SK-N-SH treated with all-trans-retinoic acid at 6 μM for 48 hours (cell line): Measurements from ENCODE around the gene RNF19B.
A peak's percentile ranks its signal among the peaks of the same experiment; 100 is the strongest.
"Not testable (repeated sequence)": the region's sequence is repeated elsewhere in the genome, so short reads cannot be mapped to it uniquely, and the experiment has no call there.

Experiments
- ATAC-seq: fragments of 200-7000 bp; cut with Tn5 transposase; 3 replicates; pipeline ENCODE4 v1.9.1; 2020; ENCODE audit warnings: mild to moderate bottlenecking, moderate library complexity
- BACH2 ChIP-seq: fragments of 250-450 bp; sonication (Bioruptor Pico); IDR thresholded peaks from 2 replicates; pipeline ENCODE4 v1.9.0; 2021; ENCODE audit warnings: mild to moderate bottlenecking, borderline replicate concordance
- CSDC2 ChIP-seq: fragments of 250-450 bp; sonication (Bioruptor Pico); IDR thresholded peaks from 2 replicates; pipeline ENCODE4 v1.5.0; 2020; ENCODE audit warnings: mild to moderate bottlenecking, moderate library complexity
- GLIS3 ChIP-seq: fragments of 250-450 bp; sonication (Bioruptor Pico); IDR thresholded peaks from 2 replicates; pipeline ENCODE4 v1.5.0; 2020; ENCODE audit warnings: mild to moderate bottlenecking, moderate library complexity
- ISL1 ChIP-seq: fragments of 250-450 bp; sonication (Bioruptor Pico); IDR thresholded peaks from 2 replicates; pipeline ENCODE4 v2.1.2; 2022; ENCODE audit warnings: mild to moderate bottlenecking, moderate library complexity
- OSR1 ChIP-seq: fragments of 250-450 bp; sonication (Bioruptor Pico); IDR thresholded peaks from 2 replicates; pipeline ENCODE4 v1.8.0; 2022; ENCODE audit warnings: moderate library complexity, mild to moderate bottlenecking, inconsistent platforms
- PPARA ChIP-seq: fragments of 250-450 bp; sonication (Bioruptor Pico); IDR thresholded peaks from 2 replicates; pipeline ENCODE4 v1.5.0; 2020; ENCODE audit warnings: mild to moderate bottlenecking, borderline replicate concordance
- SNAI2 ChIP-seq: fragments of 250-450 bp; sonication (Bioruptor Pico); IDR thresholded peaks from 2 replicates; pipeline ENCODE4 v1.5.0; 2020; ENCODE audit warnings: mild to moderate bottlenecking, moderate library complexity
- TCF4 ChIP-seq: fragments of 250-450 bp; sonication (Bioruptor Pico); IDR thresholded peaks from 2 replicates; pipeline ENCODE4 v1.8.0; 2021; ENCODE audit warnings: mild to moderate bottlenecking, moderate library complexity, borderline replicate concordance
- TOX ChIP-seq: fragments of 250-450 bp; sonication (Bioruptor Pico); IDR thresholded peaks from 2 replicates; pipeline ENCODE4 v1.8.0; 2021; ENCODE audit warnings: mild to moderate bottlenecking, moderate library complexity, borderline replicate concordance
- ZC3H10 ChIP-seq: fragments of 250-450 bp; sonication (Bioruptor Pico); IDR thresholded peaks from 2 replicates; pipeline ENCODE4 v1.5.1; 2021; ENCODE audit warnings: mild to moderate bottlenecking, moderate library complexity
- ZFP3 ChIP-seq: fragments of 250-450 bp; sonication (Bioruptor Pico); IDR thresholded peaks from 2 replicates; pipeline ENCODE4 v1.5.0; 2020; ENCODE audit warnings: mild to moderate bottlenecking, moderate library complexity
- ZFP30 ChIP-seq: fragments of 450-650 bp; formaldehyde crosslinking; IDR thresholded peaks from 2 replicates; pipeline ENCODE4 v1.5.0; 2022; ENCODE audit warnings: mild to moderate bottlenecking, moderate library complexity
- ZNF565 ChIP-seq: fragments of 450-650 bp; formaldehyde crosslinking; conservative IDR thresholded peaks from 2 replicates; pipeline ENCODE4 v1.5.0; 2020; ENCODE audit warnings: low read depth, mild to moderate bottlenecking, moderate library complexity
- ZNF70 ChIP-seq: fragments of 450-650 bp; formaldehyde crosslinking; IDR thresholded peaks from 2 replicates; pipeline ENCODE4 v1.5.0; 2020; ENCODE audit warnings: mild to moderate bottlenecking, moderate library complexity
- TF ChIP-seq, protein P1 (sequence below): fragments of 250-450 bp; sonication (Bioruptor Pico); IDR thresholded peaks from 2 replicates; pipeline ENCODE4 v1.5.1; 2021; ENCODE audit warnings: mild to moderate bottlenecking, moderate library complexity
- TF ChIP-seq, protein P2 (sequence below): fragments of 250-450 bp; sonication (Bioruptor Pico); IDR thresholded peaks from 2 replicates; pipeline ENCODE4 v1.5.1; 2020; ENCODE audit warnings: low read depth, mild to moderate bottlenecking, moderate library complexity
- TF ChIP-seq, protein P3 (sequence below): fragments of 250-450 bp; sonication (Bioruptor Pico); IDR thresholded peaks from 2 replicates; pipeline ENCODE4 v1.8.0; 2020; ENCODE audit warnings: mild to moderate bottlenecking, moderate library complexity, borderline replicate concordance
- TF ChIP-seq, protein P4 (sequence below): fragments of 250-450 bp; sonication (Bioruptor Pico); IDR thresholded peaks from 2 replicates; pipeline ENCODE4 v1.5.0; 2020; ENCODE audit warnings: mild to moderate bottlenecking, moderate library complexity

Gene RNF19B

DNA sequence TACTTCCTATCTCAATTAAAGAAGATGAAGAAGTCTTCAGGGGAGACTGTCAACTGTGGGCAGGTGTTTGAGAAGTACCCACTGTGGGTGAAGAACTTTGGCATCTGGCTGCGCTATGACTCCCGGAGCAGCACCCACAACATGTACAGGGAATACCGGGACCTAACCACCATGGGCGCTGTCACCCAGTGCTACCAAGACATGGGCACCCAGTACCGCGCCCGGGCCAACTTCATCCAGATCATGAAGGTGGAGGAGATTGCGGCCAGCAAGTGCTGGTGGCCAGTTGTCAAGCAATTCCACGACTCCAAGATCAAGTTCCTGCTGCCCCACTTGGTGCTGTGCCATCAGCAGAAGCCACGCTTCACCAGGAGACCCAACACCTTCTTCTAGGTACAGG lies 15.5 kb upstream of the RNF19B start:
- no peak for TF ChIP-seq PPARA (CRISPR knock-in tag)
- TF ChIP-seq ZFP30 (CRISPR knock-in tag): no peak
- TF ChIP-seq, protein P1, sequence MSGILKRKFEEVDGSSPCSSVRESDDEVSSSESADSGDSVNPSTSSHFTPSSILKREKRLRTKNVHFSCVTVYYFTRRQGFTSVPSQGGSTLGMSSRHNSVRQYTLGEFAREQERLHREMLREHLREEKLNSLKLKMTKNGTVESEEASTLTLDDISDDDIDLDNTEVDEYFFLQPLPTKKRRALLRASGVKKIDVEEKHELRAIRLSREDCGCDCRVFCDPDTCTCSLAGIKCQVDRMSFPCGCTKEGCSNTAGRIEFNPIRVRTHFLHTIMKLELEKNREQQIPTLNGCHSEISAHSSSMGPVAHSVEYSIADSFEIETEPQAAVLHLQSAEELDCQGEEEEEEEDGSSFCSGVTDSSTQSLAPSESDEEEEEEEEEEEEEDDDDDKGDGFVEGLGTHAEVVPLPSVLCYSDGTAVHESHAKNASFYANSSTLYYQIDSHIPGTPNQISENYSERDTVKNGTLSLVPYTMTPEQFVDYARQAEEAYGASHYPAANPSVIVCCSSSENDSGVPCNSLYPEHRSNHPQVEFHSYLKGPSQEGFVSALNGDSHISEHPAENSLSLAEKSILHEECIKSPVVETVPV: no peak
- no peak for TF ChIP-seq GLIS3 (CRISPR knock-in tag)
- ATAC-seq: no peak

DNA sequence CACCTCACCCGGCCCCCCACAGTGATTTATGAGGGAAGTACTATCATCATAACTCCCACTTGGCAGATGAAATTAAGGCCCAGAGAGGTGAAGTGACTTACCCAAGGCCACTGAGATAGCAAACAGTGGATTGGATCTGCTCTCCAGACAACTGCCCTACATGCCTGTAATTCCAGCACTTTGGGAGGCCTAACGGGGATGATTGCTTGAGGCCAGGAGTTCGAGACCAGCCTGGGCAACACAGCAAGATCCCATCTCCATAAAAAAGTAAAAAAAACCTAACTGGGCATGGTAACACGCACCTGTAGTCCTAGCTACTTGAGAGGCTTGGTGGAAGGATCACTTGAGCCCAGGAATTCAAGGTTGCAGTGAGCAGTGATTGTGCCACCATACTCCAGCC lies 14.2 kb upstream of the RNF19B start:
- TF ChIP-seq CSDC2 (CRISPR knock-in tag): no peak
- no peak for TF ChIP-seq ZFP3 (CRISPR knock-in tag)
- TF ChIP-seq ISL1: no peak
- TF ChIP-seq OSR1 (CRISPR knock-in tag): no peak
- TF ChIP-seq BACH2 (CRISPR knock-in tag): no peak
- TF ChIP-seq ZNF565 (CRISPR knock-in tag): no peak
- TF ChIP-seq ZNF70 (CRISPR knock-in tag): no peak
- TF ChIP-seq, protein P2, sequence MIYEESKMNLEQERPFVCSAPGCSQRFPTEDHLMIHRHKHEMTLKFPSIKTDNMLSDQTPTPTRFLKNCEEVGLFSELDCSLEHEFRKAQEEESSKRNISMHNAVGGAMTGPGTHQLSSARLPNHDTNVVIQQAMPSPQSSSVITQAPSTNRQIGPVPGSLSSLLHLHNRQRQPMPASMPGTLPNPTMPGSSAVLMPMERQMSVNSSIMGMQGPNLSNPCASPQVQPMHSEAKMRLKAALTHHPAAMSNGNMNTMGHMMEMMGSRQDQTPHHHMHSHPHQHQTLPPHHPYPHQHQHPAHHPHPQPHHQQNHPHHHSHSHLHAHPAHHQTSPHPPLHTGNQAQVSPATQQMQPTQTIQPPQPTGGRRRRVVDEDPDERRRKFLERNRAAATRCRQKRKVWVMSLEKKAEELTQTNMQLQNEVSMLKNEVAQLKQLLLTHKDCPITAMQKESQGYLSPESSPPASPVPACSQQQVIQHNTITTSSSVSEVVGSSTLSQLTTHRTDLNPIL (CRISPR knock-in tag): no peak
- no peak for TF ChIP-seq ZC3H10 (CRISPR knock-in tag)
- no peak for TF ChIP-seq TCF4 (CRISPR knock-in tag)
- TF ChIP-seq SNAI2 (CRISPR knock-in tag): no peak
- TF ChIP-seq TOX (CRISPR knock-in tag): no peak
- no peak for TF ChIP-seq GLIS3 (CRISPR knock-in tag)
- TF ChIP-seq, protein P3, sequence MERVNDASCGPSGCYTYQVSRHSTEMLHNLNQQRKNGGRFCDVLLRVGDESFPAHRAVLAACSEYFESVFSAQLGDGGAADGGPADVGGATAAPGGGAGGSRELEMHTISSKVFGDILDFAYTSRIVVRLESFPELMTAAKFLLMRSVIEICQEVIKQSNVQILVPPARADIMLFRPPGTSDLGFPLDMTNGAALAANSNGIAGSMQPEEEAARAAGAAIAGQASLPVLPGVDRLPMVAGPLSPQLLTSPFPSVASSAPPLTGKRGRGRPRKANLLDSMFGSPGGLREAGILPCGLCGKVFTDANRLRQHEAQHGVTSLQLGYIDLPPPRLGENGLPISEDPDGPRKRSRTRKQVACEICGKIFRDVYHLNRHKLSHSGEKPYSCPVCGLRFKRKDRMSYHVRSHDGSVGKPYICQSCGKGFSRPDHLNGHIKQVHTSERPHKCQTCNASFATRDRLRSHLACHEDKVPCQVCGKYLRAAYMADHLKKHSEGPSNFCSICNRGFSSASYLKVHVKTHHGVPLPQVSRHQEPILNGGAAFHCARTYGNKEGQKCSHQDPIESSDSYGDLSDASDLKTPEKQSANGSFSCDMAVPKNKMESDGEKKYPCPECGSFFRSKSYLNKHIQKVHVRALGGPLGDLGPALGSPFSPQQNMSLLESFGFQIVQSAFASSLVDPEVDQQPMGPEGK (CRISPR knock-in tag): no peak

DNA sequence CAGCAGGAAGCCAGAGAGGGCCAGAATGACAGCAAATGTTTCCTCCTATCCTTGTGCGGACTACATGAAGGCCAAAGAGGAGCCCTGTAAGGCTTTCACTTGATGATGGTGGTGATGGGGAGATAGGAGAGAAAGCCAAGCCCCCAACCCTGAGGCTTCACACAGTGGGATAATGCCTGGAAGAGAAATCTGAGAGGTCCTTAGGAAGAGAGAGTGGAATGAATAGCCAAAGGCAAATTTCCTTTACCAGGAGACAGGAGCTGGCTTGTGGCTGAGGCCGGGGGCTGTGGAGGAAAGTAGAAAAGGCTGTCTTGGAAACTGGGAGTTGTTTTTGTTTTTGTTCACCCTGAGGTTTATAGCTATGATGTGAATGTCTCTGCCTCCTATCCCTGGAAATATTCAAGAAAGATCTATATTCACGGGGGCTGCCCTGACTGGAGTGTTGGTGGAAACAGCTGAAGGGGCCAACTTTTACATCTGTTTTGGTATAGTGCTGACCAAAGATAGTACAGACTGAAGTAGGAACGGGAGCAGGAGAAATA lies 13.0 kb upstream of the RNF19B start:
- TF ChIP-seq PPARA (CRISPR knock-in tag): no peak
- TF ChIP-seq ZNF70 (CRISPR knock-in tag): no peak
- TF ChIP-seq ZC3H10 (CRISPR knock-in tag): no peak
- no peak for TF ChIP-seq SNAI2 (CRISPR knock-in tag)
- TF ChIP-seq, protein P3 (CRISPR knock-in tag): no peak
- no peak for TF ChIP-seq ZNF565 (CRISPR knock-in tag)
- TF ChIP-seq, all 23 proteins: peak for 0
- no peak for ATAC-seq

More for the DNA sequence above, 14.2 kb upstream of the RNF19B start:
- ATAC-seq: no peak

DNA sequence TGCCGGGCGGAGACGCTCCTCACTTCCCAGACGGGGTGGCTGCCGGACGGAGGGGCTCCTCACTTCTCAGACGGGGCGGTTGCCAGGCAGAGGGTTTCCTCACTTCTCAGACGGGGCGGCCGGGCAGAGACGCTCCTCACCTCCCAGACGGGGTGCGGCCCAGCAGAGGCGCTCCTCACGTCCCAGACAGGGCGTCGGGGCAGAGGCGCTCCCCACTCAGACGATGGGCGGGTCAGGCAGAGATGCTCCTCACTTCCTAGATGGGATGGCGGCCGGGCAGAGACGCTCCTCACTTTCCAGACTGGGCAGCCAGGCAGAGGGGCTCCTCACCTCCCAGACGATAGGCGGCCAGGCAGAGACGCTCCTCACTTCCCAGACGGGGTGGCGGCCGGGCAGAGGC lies 10.4 kb upstream of the RNF19B start:
- ATAC-seq: not testable (repeated sequence)

DNA sequence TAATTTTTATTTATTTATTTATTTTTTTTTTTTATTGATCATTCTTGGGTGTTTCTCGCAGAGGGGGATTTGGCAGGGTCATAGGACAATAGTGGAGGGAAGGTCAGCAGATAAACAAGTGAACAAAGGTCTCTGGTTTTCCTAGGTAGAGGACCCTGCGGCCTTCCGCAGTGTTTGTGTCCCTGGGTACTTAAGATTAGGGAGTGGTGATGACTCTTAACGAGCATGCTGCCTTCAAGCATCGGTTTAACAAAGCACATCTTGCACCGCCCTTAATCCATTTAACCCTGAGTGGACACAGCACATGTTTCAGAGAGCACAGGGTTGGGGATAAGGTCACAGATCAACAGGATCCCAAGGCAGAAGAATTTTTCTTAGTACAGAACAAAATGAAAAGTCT lies 8.8 kb upstream of the RNF19B start:
- ATAC-seq: not testable (repeated sequence)

DNA sequence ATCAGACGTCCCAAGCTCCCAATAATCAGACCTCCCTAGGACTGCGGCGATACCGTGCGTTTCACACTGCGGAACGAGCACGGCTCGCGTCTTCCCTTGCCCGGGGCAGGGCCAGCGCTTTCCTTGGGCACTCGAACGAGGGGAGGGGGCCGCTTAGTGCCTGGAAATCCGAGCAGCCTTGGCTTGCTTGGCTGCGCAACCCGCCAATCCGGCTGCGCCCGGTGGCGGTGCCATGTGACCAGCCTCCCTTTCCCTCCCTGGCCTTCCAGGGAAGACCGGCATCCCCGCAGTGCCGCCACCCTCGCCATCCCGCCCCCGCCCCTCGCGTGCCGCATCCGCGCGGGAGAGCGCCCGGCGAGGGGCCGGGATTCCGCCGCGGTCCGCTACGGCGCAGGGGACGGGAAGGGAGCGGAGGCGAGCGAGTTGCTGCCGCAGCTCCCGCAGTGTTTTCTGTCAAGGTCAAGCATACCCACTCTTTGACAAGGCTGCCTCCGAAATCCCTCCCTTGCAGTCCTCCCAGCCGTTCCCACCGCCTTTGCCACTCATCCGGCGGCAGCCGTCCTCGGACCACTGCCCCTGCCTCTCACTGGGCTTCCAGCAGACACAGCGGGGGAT lies 8.3 kb upstream of the RNF19B start:
- peak; percentile 91 for ATAC-seq

More for the DNA sequence above, 8.3 kb upstream of the RNF19B start:
- TF ChIP-seq TOX (CRISPR knock-in tag) (no peak), TCF4 (CRISPR knock-in tag) (no peak)
- TF ChIP-seq, protein P4, sequence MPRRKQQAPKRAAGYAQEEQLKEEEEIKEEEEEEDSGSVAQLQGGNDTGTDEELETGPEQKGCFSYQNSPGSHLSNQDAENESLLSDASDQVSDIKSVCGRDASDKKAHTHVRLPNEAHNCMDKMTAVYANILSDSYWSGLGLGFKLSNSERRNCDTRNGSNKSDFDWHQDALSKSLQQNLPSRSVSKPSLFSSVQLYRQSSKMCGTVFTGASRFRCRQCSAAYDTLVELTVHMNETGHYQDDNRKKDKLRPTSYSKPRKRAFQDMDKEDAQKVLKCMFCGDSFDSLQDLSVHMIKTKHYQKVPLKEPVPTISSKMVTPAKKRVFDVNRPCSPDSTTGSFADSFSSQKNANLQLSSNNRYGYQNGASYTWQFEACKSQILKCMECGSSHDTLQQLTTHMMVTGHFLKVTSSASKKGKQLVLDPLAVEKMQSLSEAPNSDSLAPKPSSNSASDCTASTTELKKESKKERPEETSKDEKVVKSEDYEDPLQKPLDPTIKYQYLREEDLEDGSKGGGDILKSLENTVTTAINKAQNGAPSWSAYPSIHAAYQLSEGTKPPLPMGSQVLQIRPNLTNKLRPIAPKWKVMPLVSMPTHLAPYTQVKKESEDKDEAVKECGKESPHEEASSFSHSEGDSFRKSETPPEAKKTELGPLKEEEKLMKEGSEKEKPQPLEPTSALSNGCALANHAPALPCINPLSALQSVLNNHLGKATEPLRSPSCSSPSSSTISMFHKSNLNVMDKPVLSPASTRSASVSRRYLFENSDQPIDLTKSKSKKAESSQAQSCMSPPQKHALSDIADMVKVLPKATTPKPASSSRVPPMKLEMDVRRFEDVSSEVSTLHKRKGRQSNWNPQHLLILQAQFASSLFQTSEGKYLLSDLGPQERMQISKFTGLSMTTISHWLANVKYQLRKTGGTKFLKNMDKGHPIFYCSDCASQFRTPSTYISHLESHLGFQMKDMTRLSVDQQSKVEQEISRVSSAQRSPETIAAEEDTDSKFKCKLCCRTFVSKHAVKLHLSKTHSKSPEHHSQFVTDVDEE (CRISPR knock-in tag): peak; percentile 36; the same call in 1 of the 2 replicates
- TF ChIP-seq, all 23 proteins: peak for 1
